OCI-LY1 (cell line): ENCODE measurements around the gene GNG13.

Experiments used
- H2AFZ ChIP-seq: fragments of 200-600 bp; sonication (generic), shearing (Covaris generic); 2 replicates; pipeline ENCODE4 v1.6.0; 2014; ENCODE audit warnings: antibody characterized with exemption, mild to moderate bottlenecking, low read length
- H3F3A ChIP-seq: fragments of 200-600 bp; sonication (generic), shearing (Covaris generic); 2 replicates; pipeline ENCODE4 v1.6.0; 2014; ENCODE audit warnings: mild to moderate bottlenecking, antibody characterized with exemption, low read length, moderate library complexity; ENCODE audit not compliant: insufficient read depth
- H3K27ac ChIP-seq: fragments of 200-600 bp; sonication (generic); 2 replicates; pipeline ENCODE4 v1.5.1; 2014; ENCODE audit warnings: low read length, mixed run types, mild to moderate bottlenecking, low read depth; ENCODE audit not compliant: poor library complexity, severe bottlenecking
- H3K27me3 ChIP-seq: fragments of 200-600 bp; sonication (generic); 2 replicates; pipeline ENCODE4 v1.6.0; 2014; ENCODE audit warnings: antibody characterized with exemption, mild to moderate bottlenecking, low read length, moderate library complexity; ENCODE audit not compliant: insufficient read depth
- H3K36me3 ChIP-seq: fragments of 200-600 bp; sonication (generic); 2 replicates; pipeline ENCODE4 v1.6.1; 2014; ENCODE audit warnings: mild to moderate bottlenecking, antibody characterized with exemption, low read length, moderate library complexity, mixed read lengths; ENCODE audit not compliant: insufficient read depth
- H3K4me1 ChIP-seq: fragments of 200-600 bp; sonication (generic); 2 replicates; pipeline ENCODE4 v1.5.1; 2014; ENCODE audit warnings: mild to moderate bottlenecking, low read length, moderate library complexity; ENCODE audit not compliant: insufficient read depth, severe bottlenecking
- H3K4me2 ChIP-seq: fragments of 200-600 bp; sonication (generic), shearing (Covaris generic); 2 replicates; pipeline ENCODE4 v1.6.1; 2014; ENCODE audit warnings: low read length
- H3K4me3 ChIP-seq: fragments of 200-600 bp; sonication (generic); 2 replicates; pipeline ENCODE4 v1.5.1; 2014; ENCODE audit warnings: low read length, low read depth, mild to moderate bottlenecking, mixed read lengths; ENCODE audit not compliant: poor library complexity, severe bottlenecking
- H3K79me2 ChIP-seq: fragments of 200-600 bp; shearing (Covaris generic); 2 replicates; pipeline ENCODE4 v1.6.1; 2016; ENCODE audit warnings: mixed run types, low read length, mixed read lengths; ENCODE audit not compliant: insufficient read depth
- H3K9ac ChIP-seq: fragments of 200-600 bp; sonication (generic), shearing (Covaris generic); 2 replicates; pipeline ENCODE4 v1.6.1; 2014; ENCODE audit warnings: mild to moderate bottlenecking, low read length, mixed read lengths
- H3K9me2 ChIP-seq: fragments of 200-600 bp; sonication (generic), shearing (Covaris generic); 2 replicates; pipeline ENCODE4 v1.6.1; 2014; ENCODE audit warnings: low read depth, mild to moderate bottlenecking, low read length, mixed read lengths
- H3K9me3 ChIP-seq: fragments of 200-600 bp; shearing (Covaris generic); 2 replicates; pipeline ENCODE4 v1.6.1; 2014; ENCODE audit warnings: low read length, mixed read lengths
- H4K20me1 ChIP-seq: fragments of 200-600 bp; sonication (generic), shearing (Covaris generic); 2 replicates; pipeline ENCODE4 v1.6.0; 2016; ENCODE audit warnings: mild to moderate bottlenecking, low read length; ENCODE audit not compliant: insufficient read depth
- CTCF ChIP-seq: fragments of 200-600 bp; sonication (generic), shearing (Covaris generic); IDR thresholded peaks from 2 replicates; pipeline ENCODE4 v1.5.1; 2017; ENCODE audit warnings: mild to moderate bottlenecking, antibody characterized with exemption, low read length, moderate library complexity, mixed read lengths
- EZH2 ChIP-seq: fragments of 200-600 bp; sonication (generic), shearing (Covaris generic); IDR thresholded peaks from 2 replicates; pipeline ENCODE4 v1.8.0; 2017; ENCODE audit warnings: borderline replicate concordance, mixed run types, mild to moderate bottlenecking, antibody characterized with exemption, low read length, moderate library complexity, mixed read lengths

Gene GNG13

DNA sequence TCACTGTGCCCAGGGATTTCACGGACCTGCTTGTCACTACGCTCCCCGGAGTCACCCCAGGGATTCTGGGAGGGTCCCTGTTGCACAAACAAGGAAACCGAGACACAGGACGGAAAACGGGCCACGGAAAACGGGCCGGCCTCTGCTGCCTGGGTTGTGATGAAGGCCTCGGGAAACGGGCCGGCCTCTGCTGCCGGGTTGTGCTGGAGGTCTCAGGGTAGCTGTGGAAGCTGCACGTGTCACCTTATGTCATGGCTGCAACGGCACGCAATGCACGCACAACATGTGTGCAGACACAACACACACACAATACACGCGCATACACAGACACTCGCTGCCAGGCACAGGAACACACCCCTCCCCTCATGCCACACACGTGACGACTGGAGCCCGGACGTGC lies 27.0 kb upstream of the GNG13 start:
- Histone ChIP-seq H4K20me1 (no peaks in the 10 kb centered on the region), H2AFZ (no peak overlapping the region), H3K4me3 (no peak overlapping the region), H3K9ac (no peak overlapping the region), H3K79me2 (no peaks in the 10 kb centered on the region), H3K4me2 (no peak overlapping the region), H3K9me3 (no peaks in the 10 kb centered on the region), H3F3A (no peaks in the 10 kb centered on the region), H3K36me3 (no peaks in the 10 kb centered on the region), H3K27ac (no peak overlapping the region), H3K4me1 (no peaks in the 10 kb centered on the region), H3K9me2 (no peaks in the 10 kb centered on the region), H3K27me3 (peaks cover 4% of the 10 kb centered on the region; the same call in 1 of the 2 replicates)
- TF ChIP-seq CTCF: no peak
- no peak for TF ChIP-seq EZH2

DNA sequence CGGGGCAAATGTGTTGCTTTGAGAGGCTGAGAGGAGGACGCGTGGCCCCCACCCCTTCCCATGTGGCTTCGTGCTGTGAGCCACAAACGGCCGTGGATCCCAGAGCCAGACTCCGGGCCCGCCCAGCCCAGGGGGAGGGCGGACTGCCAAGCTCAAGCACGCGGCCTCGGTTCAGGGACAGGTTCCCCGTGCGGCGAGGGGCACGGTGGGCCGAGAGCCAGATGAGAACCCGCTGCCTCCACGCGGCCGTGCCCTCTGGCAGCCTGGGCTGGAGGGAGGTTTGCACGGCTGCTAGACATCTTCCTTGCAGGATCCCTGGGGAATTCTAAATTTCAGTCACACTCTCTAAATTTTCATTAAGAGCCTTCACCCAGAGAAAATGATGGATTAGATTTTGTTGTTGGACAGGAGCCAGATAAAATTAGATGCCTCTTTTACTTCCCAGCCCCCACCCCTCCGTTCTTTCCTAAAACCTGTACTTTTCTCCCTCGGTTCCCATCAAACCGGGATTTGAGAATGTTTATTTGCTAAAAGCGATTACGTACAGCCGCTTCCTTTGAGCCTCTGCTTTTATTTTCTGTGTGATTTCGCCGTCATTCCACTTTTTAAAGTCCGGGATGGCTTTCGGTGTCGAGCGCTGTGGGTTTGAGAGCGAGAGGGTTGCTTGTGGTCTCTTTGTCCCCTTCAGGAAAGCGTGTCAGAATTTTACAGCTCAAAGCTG lies 25.0 kb upstream of the GNG13 start:
- H3K27ac ChIP-seq: no peak overlapping the region
- H3K27me3 ChIP-seq: peaks cover 4% of the 10 kb centered on the region; the same call in 1 of the 2 replicates
- H3K79me2 ChIP-seq: no peaks in the 10 kb centered on the region
- H3K36me3 ChIP-seq: no peaks in the 10 kb centered on the region
- no peaks in the 10 kb centered on the region for H4K20me1 ChIP-seq
- no peak overlapping the region for H3K4me2 ChIP-seq
- H3K9me3 ChIP-seq: no peaks in the 10 kb centered on the region
- H3K4me3 ChIP-seq: no peak overlapping the region
- no peak for TF ChIP-seq CTCF
- no peak overlapping the region for H3K9ac ChIP-seq
- no peaks in the 10 kb centered on the region for H3K4me1 ChIP-seq
- no peaks in the 10 kb centered on the region for H3K9me2 ChIP-seq
- no peaks in the 10 kb centered on the region for H3F3A ChIP-seq
- no peak overlapping the region for H2AFZ ChIP-seq

- Histone ChIP-seq H2AFZ (no peak overlapping the region), H3K4me1 (no peaks in the 10 kb centered on the region), H4K20me1 (no peaks in the 10 kb centered on the region), H3K27ac (no peak overlapping the region), H3K27me3 (no peaks in the 10 kb centered on the region), H3K79me2 (no peaks in the 10 kb centered on the region), H3K4me2 (no peak overlapping the region), H3K9me2 (no peaks in the 10 kb centered on the region), H3K9ac (no peak overlapping the region), H3K9me3 (no peaks in the 10 kb centered on the region), H3K4me3 (no peak overlapping the region), H3K36me3 (no peaks in the 10 kb centered on the region), H3F3A (no peaks in the 10 kb centered on the region)
- TF ChIP-seq CTCF (no peak), EZH2 (no peak)
Measured at GRCh38 chr16:824601-825000, 24.1 kb upstream of the GNG13 start.
